IMR-90 (cell line): Measurements from ENCODE around the gene SPDYE16. TPM values are rescaled to one million over a fixed set of nuclear protein-coding genes. Genes with fewer than 3 reads are reported as not detected.
"Not testable (repeated sequence)": the region's sequence is repeated elsewhere in the genome, so short reads cannot be mapped to it uniquely, and the experiment has no call there.

Experiments
- ATAC-seq: fragments of 200-7000 bp; cut with Tn5 transposase; 2 replicates; pipeline ENCODE4 v1.9.1; 2020; ENCODE audit warnings: low read depth, mild to moderate bottlenecking, moderate library complexity
- BruUV-seq: library from RNA; stranded (reverse); fragments of 400-500 nt; replicated peaks from 2 replicates; lab custom pipeline; 2021; lab: Mats Ljungman, UMichigan
- CTCF ChIA-PET: fragments of 300-600 bp; formaldehyde crosslinking; extraction: SDS; loops from one replicate; lab custom pipeline; 2021; ENCODE audit warnings: antibody characterized with exemption; lab: Yijun Ruan, JAX
- POLR2A ChIA-PET: fragments of 300-600 bp; sonication (Branson Sonifier 250); formaldehyde crosslinking; loops from one replicate; lab custom pipeline; 2022; ENCODE audit warnings: antibody characterized with exemption; ENCODE audit not compliant: unreplicated experiment; lab: Charles Lee
- DNase-seq: peaks from one replicate; pipeline ENCODE4 v3.0.0; 2013
- H2AFZ ChIP-seq: replicated peaks from 2 replicates; pipeline ENCODE3; 2013; ENCODE audit warnings: low read length, mild to moderate bottlenecking; ENCODE audit not compliant: poor library complexity
- H2AK5ac ChIP-seq: 2 replicates; pipeline ENCODE4 v1.6.1; 2013; ENCODE audit warnings: low read depth, low read length, inconsistent platforms
- H2AK9ac ChIP-seq: replicated peaks from 2 replicates; pipeline ENCODE3; 2013; ENCODE audit warnings: mild to moderate bottlenecking, low read depth, low read length, moderate library complexity; ENCODE audit not compliant: poor library complexity
- H2BK120ac ChIP-seq: 2 replicates; pipeline ENCODE4 v1.6.1; 2013; ENCODE audit warnings: low read depth, low read length, inconsistent platforms
- H2BK15ac ChIP-seq: 3 replicates; pipeline ENCODE4 v1.6.1; 2013; ENCODE audit warnings: low read depth, low read length, inconsistent platforms
- H2BK20ac ChIP-seq: 2 replicates; pipeline ENCODE4 v1.6.1; 2013; ENCODE audit warnings: low read depth, mild to moderate bottlenecking, inconsistent platforms, low read length, moderate library complexity
- H2BK5ac ChIP-seq: 2 replicates; pipeline ENCODE4 v1.6.1; 2013; ENCODE audit warnings: mild to moderate bottlenecking, low read depth, low read length, inconsistent platforms; ENCODE audit not compliant: poor library complexity, severe bottlenecking
- H3K14ac ChIP-seq: replicated peaks from 2 replicates; pipeline ENCODE4 v1.6.1; 2013; ENCODE audit warnings: low read depth, low read length, inconsistent platforms
- H3K18ac ChIP-seq: 2 replicates; pipeline ENCODE4 v1.6.1; 2013; ENCODE audit warnings: low read depth, low read length, control low read depth
- H3K23ac ChIP-seq: 2 replicates; pipeline ENCODE4 v1.6.1; 2013; ENCODE audit warnings: low read depth, low read length, inconsistent platforms
- H3K27ac ChIP-seq: 2 replicates; pipeline ENCODE4 v1.5.1; 2013; ENCODE audit warnings: mild to moderate bottlenecking, control low read depth, low read length; ENCODE audit not compliant: insufficient read depth
- H3K27me3 ChIP-seq: 2 replicates; pipeline ENCODE4 v1.6.1; 2013; ENCODE audit warnings: low read length; ENCODE audit not compliant: control insufficient read depth, insufficient read depth
- H3K36me3 ChIP-seq: 2 replicates; pipeline ENCODE4 v1.6.1; 2013; ENCODE audit warnings: low read length, mixed read lengths; ENCODE audit not compliant: control insufficient read depth, insufficient read depth
- H3K4ac ChIP-seq: 2 replicates; pipeline ENCODE4 v1.6.1; 2013; ENCODE audit warnings: low read depth, low read length, inconsistent platforms
- H3K4me1 ChIP-seq: 2 replicates; pipeline ENCODE4 v1.6.1; 2013; ENCODE audit warnings: low read length, mixed read lengths; ENCODE audit not compliant: control insufficient read depth, insufficient read depth
- H3K4me2 ChIP-seq: 2 replicates; pipeline ENCODE4 v1.6.1; 2013; ENCODE audit warnings: low read depth, mild to moderate bottlenecking, control low read depth, low read length, moderate library complexity
- H3K4me3 ChIP-seq: 2 replicates; pipeline ENCODE4 v1.5.1; 2013; ENCODE audit warnings: low read depth, mild to moderate bottlenecking, control low read depth, low read length, moderate library complexity; ENCODE audit not compliant: insufficient read depth
- H3K56ac ChIP-seq: 2 replicates; pipeline ENCODE4 v1.6.1; 2013; ENCODE audit warnings: low read length, inconsistent platforms; ENCODE audit not compliant: insufficient read depth; ENCODE audit errors: extremely low read depth
- H3K79me1 ChIP-seq, 2 experiments: 2 replicates each; pipeline ENCODE4 v1.6.1; 2013; ENCODE audit warnings: low read length in 2 of 2, inconsistent platforms in 1 of 2, low read depth in 1 of 2
- H3K9ac ChIP-seq: 2 replicates; pipeline ENCODE4 v1.6.1; 2013; ENCODE audit warnings: low read depth, low read length, control low read depth
- H3K9me1 ChIP-seq: 2 replicates; pipeline ENCODE4 v1.6.1; 2013; ENCODE audit warnings: low read length, inconsistent platforms; ENCODE audit not compliant: insufficient read depth
- H3K9me3 ChIP-seq: 2 replicates; pipeline ENCODE4 v1.6.1; 2013; ENCODE audit warnings: low read length; ENCODE audit not compliant: control insufficient read depth, insufficient read depth
- H4K20me1 ChIP-seq: 2 replicates; pipeline ENCODE4 v1.6.1; 2013; ENCODE audit warnings: low read length, inconsistent platforms; ENCODE audit not compliant: insufficient read depth
- H4K5ac ChIP-seq: 2 replicates; pipeline ENCODE4 v1.6.1; 2013; ENCODE audit warnings: mild to moderate bottlenecking, low read depth, low read length, control low read depth
- H4K8ac ChIP-seq, 2 experiments: 2 replicates each; pipeline ENCODE4 v1.6.1; 2013; ENCODE audit warnings: low read depth in 2 of 2, low read length in 2 of 2, control low read depth in 1 of 2, inconsistent platforms in 1 of 2
- H4K91ac ChIP-seq: 2 replicates; pipeline ENCODE4 v1.6.1; 2013; ENCODE audit warnings: low read depth, low read length, inconsistent platforms; ENCODE audit not compliant: insufficient read depth
- WGBS, 2 experiments: methylation state at CpG; one replicate each; pipeline versions ENCODE4 v1.1.5 to v1.1.7; 2013; ENCODE audit warnings: missing lambda C conversion rate in 2 of 2; ENCODE audit not compliant: insufficient read length in 1 of 2; ENCODE audit errors: extremely low coverage in 2 of 2; 5-methylcytosine and 5-hydroxymethylcytosine counted together
- dilution Hi-C: fragments of 300-500 bp; cut with HindIII; formaldehyde crosslinking; loops from one replicate; pipeline ENCODE4 v1.14.3; 2018; ENCODE audit warnings: low sequenced_read_pairs; ENCODE audit not compliant: unreplicated experiment
- in situ Hi-C: fragments of 300-500 bp; cut with MboI; formaldehyde crosslinking; loops from 3 replicates; pipeline ENCODE4 v1.14.3; 2019; ENCODE audit warnings: low sequenced_read_pairs, inconsistent platforms, mixed read lengths
- intact Hi-C: fragments of 100-400 bp; cut with micrococcal nuclease; formaldehyde crosslinking; loops from 2 replicates; pipeline ENCODE4 v1.10.0; 2022
- polyA plus RNA-seq, 3 experiments: library from polyadenylated mRNA; depleted of rRNA; stranded (reverse); fragments of >200 nt; gene quantifications; 2 replicates each; pipeline ENCODE4 v1.2.3, GENCODE V29; 2012; ENCODE audit warnings: low replicate concordance in 1 of 3
- total RNA-seq: library from RNA; depleted of rRNA; stranded (reverse); fragments of >200 nt; gene quantifications from 2 replicates; pipeline ENCODE4 v1.2.3, GENCODE V29; 2012

The SPDYE16 gene
- total and polyA plus RNA-seq, 2 of the 4 experiments (the other 2 are of a cell fraction) = not detected

- H2AK5ac ChIP-seq, ATAC-seq, POLR2A ChIA-PET, BruUV-seq, H2AK9ac ChIP-seq, H3K36me3 ChIP-seq, H3K9me1 ChIP-seq, H3K4me2 ChIP-seq, H3K9ac ChIP-seq, CTCF ChIA-PET, dilution Hi-C loops, H3K27ac ChIP-seq, H3K23ac ChIP-seq, DNase-seq, H3K4ac ChIP-seq, H3K4me3 ChIP-seq, H2BK5ac ChIP-seq, H4K8ac ChIP-seq, H4K91ac ChIP-seq, intact Hi-C loops, H3K14ac ChIP-seq, H4K20me1 ChIP-seq, in situ Hi-C loops, H3K9me3 ChIP-seq, H3K27me3 ChIP-seq, H3K4me1 ChIP-seq, H4K5ac ChIP-seq, H2BK20ac ChIP-seq, H3K18ac ChIP-seq, H2AFZ ChIP-seq, H2BK15ac ChIP-seq, H2BK120ac ChIP-seq, H3K56ac ChIP-seq: not testable (repeated sequence)
- WGBS, 2 experiments = no CpG with 5 or more reads among the region's 2 CpGs
- H3K79me1 ChIP-seq = peaks cover 6 to 18% of the 10 kb centered on the region in 2 experiments
These were observed 32.3 kb upstream of the SPDYE16 start for GRCh38 chr7:76575431-76575830.

- H4K91ac ChIP-seq, H3K18ac ChIP-seq, H2BK120ac ChIP-seq, H3K4me1 ChIP-seq, H3K4me2 ChIP-seq, in situ Hi-C loops, H3K27ac ChIP-seq, H4K8ac ChIP-seq, POLR2A ChIA-PET, H3K4me3 ChIP-seq, H3K9ac ChIP-seq, H2AK5ac ChIP-seq, H3K27me3 ChIP-seq, H3K23ac ChIP-seq, CTCF ChIA-PET, H4K5ac ChIP-seq, BruUV-seq, H2AFZ ChIP-seq, H2BK5ac ChIP-seq, H2AK9ac ChIP-seq, ATAC-seq, H3K14ac ChIP-seq, intact Hi-C loops, H3K4ac ChIP-seq, dilution Hi-C loops, H3K9me3 ChIP-seq, H3K36me3 ChIP-seq, H3K9me1 ChIP-seq, H2BK20ac ChIP-seq, DNase-seq, H2BK15ac ChIP-seq, H3K56ac ChIP-seq: not testable (repeated sequence)
- peaks cover 10% of the 10 kb centered on the region for H4K20me1 ChIP-seq
- WGBS, 2 experiments = no CpG with 5 or more reads among the region's 3 CpGs
- peaks cover 6 to 30% of the 10 kb centered on the region in 2 experiments for H3K79me1 ChIP-seq
These were observed 29.2 kb upstream of the SPDYE16 start for GRCh38 chr7:76572296-76572695.
